ENCODE results near the gene TRAF7.

The TRAF7 gene

DNA sequence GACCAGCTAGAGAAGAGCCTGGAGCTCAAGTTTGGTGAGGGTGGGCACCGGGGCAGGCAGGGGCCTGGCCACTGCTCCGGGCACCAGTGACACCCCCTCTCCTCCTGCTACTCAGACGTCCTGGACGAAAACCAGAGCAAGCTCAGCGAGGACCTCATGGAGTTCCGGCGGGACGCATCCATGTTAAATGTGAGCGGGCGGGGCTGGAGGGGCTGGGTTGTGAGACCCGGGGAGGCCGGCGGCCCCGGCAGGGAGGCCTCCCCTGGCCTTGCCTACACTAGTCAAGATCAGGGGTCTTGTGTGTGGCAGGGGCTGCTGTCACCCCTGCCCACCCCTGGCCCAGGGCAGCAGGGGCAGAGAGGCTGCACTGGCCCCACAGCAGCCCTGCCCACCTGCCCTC is 17.8 kb downstream of the TRAF7 start:
- TF ChIP-seq CTCF (IDR thresholded peaks at IDR 0.05), result no peak

GRCh38 chr16:2173916-2174315 is 18.3 kb downstream of the TRAF7 start:
- no peak for TF ChIP-seq CTCF (IDR thresholded peaks at IDR 0.05)

GRCh38 chr16:2174396-2175131 is 19.0 kb downstream of the TRAF7 start:
- no peak for TF ChIP-seq CTCF (IDR thresholded peaks at IDR 0.05)

- TF ChIP-seq CTCF (IDR thresholded peaks at IDR 0.05), result no peak
Measured at GRCh38 chr16:2175454-2175853, 19.9 kb downstream of the TRAF7 start.

DNA sequence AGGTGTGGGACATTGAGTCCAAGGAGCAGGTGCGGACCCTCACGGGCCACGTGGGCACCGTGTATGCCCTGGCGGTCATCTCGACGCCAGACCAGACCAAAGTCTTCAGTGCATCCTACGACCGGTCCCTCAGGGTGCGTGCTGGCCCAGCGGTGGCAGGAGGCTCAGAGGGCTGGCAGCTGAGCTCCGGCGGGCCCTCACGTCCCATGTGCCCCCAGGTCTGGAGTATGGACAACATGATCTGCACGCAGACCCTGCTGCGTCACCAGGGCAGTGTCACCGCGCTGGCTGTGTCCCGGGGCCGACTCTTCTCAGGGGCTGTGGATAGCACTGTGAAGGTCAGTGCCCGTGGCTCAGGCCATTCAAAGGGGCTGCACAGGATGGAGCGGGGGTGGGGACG is 20.5 kb downstream of the TRAF7 start:
- no peak for TF ChIP-seq CTCF (IDR thresholded peaks at IDR 0.05)

GRCh38 chr16:2177101-2177500 is 21.5 kb downstream of the TRAF7 start:
- TF ChIP-seq CTCF (IDR thresholded peaks at IDR 0.05), result no peak

GRCh38 chr16:2177561-2177960 is 22.0 kb downstream of the TRAF7 start:
- TF ChIP-seq CTCF (IDR thresholded peaks at IDR 0.05), result no peak
